Stimulated activated CD8-positive, alpha-beta memory T cell treated with anti-CD3 and anti-CD28 coated beads, Interleukin-15, amount 100 ng/mL, for 4 hours (primary cell): Measurements from ENCODE around the gene ABCA9.
"Not testable (repeated sequence)": the region's sequence is repeated elsewhere in the genome, so short reads cannot be mapped to it uniquely, and the experiment has no call there.

Source experiments
- DNase-seq, 2 donors: peaks; one replicate each; pipeline ENCODE4 v3.0.0-alpha.2; 2020; ENCODE audit warnings: low read depth in 2 of 2

Gene ABCA9

DNA sequence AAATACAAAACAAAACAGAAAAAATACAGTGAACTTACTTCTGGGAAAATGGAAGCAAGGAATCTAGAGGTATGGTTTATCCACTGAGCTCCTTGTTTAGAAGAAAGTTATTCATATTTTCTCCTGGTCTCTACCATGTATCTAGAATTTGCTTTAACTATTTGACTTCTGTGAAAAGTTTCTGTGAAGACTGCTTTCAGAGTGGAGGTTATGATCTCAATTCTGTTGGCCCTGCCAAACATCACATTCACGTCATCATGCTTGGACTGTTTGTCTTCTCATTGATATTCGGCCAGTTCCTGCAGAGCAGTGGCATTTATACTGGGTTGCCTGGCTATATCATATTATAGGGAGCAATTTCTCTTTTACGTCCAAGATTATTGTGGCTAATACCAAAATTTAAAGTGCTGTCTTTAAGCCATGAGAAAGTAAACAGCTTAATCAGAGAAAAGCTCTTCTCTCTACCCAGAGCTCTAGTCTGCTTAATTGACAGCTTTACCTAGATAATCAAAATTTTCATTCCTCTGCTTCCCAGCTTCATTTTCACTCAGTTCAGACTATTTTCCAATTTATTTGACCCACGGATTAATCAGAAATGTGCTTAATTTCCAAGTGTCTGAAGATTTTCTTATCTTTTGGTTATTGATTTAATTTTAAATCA is 105.4 kb downstream of the ABCA9 start, which contains the start of gene ABCA8:
Gene ABCA8, minus strand, starts transcription at position 212 of the 661 bp plus-strand sequence. CDS start 13,358 bp downstream, outside the sequence.
- DNase-seq, result no peak

DNA sequence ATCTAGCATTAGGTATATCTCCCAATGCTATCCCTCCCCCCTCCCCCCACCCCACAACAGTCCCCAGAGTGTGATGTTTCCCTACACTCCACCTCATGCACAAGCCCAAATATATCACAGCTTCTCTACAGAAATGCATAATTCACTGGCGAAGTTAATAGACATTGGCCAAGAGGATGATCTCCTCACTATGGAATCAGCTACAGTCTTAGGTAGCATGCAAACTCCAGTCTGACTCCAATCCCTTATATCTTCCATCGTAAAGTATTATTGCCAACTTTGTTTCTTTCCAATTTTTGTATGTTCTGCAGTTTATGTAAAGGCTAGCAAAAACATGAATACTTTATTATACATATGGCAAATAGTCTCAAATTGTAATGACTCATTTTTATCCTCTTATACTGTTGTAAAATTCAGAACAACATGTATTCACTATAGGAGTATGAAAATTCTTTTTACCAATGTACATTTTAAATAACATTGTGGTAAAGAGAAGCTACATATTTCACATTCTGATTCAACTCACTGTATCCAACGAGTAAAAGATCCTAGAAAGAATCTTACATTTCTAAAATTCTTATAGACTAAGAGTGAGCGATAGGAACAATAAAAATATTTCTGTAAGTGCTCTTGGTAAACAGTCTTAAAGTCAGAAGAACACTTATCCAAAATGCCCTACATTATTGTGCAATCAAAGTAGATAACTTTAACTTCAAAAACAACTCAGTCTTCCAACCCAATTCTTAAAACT is 106.4 kb downstream of the ABCA9 start:
- no peak for DNase-seq

DNA sequence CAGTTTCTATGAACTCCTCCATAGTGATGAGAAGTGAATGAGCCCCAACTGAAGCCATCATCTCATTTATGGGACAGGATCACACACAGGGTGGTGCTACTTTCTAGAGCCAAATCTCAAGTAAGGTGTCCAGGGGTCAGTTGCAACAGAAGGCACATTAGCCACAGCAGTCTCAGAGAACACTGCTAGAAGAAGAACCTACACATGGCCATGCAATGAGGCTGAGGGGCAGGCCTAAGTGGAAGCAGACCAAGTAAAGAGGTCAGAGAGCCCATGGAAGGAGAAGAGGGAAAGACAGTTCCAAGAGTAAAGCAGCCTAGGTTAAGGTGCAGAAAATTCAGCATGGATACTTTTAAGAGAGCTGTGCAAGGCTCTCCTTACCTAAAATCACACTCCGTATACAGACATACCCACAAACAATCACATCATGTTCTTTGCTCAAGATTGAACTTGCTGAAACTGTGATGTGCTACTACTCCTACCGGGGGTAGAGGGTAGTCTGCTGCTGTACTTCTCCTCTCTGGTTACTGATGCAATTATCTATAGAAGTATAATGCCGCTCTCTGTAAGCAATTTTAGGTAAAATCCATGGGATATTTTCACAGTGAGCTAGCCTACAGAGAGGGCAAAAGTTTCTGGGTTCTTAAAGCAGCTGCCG is 107.3 kb downstream of the ABCA9 start:
- no peak for DNase-seq

DNA sequence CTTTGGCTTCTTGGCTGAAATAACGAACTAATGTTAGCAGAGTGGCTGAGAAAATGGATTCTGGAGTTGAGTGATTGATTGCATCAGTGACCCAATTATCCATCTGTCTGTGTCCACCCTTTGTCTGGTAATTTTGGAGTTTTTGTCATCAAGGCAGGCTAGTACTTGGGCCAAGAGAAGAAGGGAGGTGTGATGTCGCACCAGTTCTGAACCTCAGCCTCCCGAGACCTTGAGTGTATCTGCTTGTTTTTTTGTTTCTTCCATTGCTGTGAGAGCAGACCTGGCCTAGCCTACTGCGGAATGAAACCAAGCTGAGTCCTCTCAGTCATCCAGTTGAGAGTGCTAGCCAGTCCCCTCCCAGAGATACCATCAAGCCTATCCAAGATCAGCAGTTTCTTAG is 110.0 kb downstream of the ABCA9 start:
- DNase-seq, result no peak

GRCh38 chr17:68947868-68948267 is 112.9 kb downstream of the ABCA9 start:
- DNase-seq, result not testable (repeated sequence)

GRCh38 chr17:68944435-68945035 is 116.2 kb downstream of the ABCA9 start:
- DNase-seq, result no peak

DNA sequence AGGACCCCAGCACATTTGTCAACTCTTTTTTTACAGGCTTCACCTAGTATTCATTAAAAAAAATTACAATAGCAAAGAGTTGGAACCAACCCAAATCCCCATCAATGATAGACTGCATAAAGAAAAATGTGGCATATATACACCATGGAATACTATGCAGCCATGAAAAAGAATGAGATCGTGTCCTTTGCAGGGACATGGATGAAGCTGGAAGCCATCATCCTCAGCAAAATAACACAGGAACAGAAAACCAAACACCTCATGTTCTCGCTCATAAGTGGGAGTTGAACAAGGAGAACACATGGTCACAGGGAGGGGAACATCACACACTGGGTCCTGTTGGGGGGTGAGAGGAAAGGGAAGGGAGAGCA is 116.9 kb downstream of the ABCA9 start:
- DNase-seq, result not testable (repeated sequence)

GRCh38 chr17:68943123-68943811 is 117.5 kb downstream of the ABCA9 start:
- DNase-seq, result no peak

DNA sequence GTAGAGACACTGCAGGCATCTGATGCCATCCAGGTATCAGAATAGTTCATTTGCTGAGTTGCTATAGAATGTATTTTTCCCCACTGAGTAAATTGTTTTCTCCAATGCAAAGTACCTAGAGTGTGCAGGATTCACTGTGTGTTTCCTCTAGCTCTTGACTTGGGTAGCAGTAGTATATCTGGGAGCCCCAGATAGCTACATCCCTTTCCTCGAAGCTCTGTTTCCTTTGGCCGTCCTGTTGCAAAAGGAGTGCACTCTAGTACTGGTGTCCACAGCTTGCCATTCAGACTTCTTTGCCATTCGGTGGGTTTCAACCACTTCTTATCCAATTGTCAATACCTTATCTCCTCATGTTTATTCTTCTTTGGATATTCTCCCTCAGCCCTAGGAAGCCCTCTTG is 118.3 kb downstream of the ABCA9 start:
- DNase-seq, result no peak

- no peak for DNase-seq
Measured at GRCh38 chr17:68941761-68942160, 119.0 kb downstream of the ABCA9 start.

DNA sequence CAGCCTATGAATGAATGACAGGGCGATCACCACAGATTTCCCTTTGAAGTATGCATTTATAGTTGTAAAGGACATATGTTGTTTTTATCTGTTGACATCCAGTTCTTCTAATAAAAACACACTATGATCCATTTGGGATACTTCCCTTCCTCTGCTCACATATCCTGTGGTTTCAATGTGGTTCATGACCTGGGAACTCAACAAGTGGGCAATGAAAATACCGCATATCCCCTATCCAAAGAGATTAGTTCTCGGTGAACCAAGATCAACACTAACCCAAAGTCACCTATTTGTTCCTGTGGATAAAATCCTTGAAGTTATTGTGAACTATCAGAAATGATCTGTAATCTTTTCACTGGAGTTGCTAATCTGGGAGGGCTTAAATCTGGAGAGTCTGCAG is 121.5 kb downstream of the ABCA9 start:
- DNase-seq, result no peak

DNA sequence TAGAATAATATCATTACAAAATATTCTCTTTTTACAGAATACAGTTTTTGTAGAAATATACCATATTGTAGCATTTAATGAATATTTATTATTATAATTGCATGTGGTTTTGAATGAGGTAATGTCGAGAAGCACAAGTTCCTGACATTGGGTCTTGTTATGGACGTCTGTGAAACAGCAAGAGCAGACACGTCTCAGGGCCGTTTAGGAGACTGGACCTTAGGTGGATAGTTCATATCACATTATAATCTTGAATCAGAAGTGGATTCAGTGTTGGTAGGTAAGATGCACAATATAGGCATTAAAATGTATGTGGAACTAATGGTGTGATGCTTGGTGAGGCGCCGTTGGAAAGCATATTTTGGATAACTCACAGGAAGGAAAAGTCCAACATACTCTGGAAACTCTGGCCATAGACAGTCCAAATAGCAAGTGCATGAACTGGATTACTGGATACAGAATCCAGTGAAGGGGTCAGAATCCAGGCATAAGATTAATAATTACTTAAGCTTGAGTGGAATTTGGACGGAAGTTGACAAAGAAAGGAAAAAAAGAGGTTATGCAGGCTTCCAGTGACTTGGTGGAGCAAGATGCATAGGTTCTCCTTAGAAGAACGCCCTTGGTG is 122.7 kb downstream of the ABCA9 start:
- DNase-seq, result no peak

- no peak for DNase-seq
Measured at GRCh38 chr17:68927516-68927915, 133.2 kb downstream of the ABCA9 start.

GRCh38 chr17:68924793-68925720 is 135.7 kb downstream of the ABCA9 start:
- DNase-seq, result no peak
